A549 (cell line): ENCODE data around the gene INTS3. TPM values are rescaled to one million over a fixed set of nuclear protein-coding genes. Genes with fewer than 3 reads are reported as not detected.
"Not testable (repeated sequence)": the region's sequence is repeated elsewhere in the genome, so short reads cannot be mapped to it uniquely, and the experiment has no call there.

Source experiments
- ATAC-seq, 2 experiments: fragments of 200-7000 bp in 1 of 2; fragments of >200 bp in 1 of 2; cut with Nextera tagmentation in 1 of 2; cut with Tn5 transposase in 1 of 2; 3 replicates each; pipeline versions ENCODE4 v1.8.0 to v1.9.1; 2018 to 2020; ENCODE audit warnings: mild to moderate bottlenecking in 1 of 2, moderate library complexity in 1 of 2
- CTCF ChIA-PET: fragments of 300-600 bp; sonication (Branson Sonifier 250); formaldehyde crosslinking; extraction: SDS; loops from one replicate; lab custom pipeline; 2021; ENCODE audit warnings: antibody characterized with exemption, inconsistent platforms; lab: Yijun Ruan, JAX
- POLR2A ChIA-PET: fragments of 350-600 bp; formaldehyde crosslinking; extraction: SDS; loops from one replicate; lab custom pipeline; 2021; ENCODE audit warnings: antibody characterized with exemption, inconsistent platforms; lab: Yijun Ruan, JAX
- DNase-seq, 2 experiments: peaks; one replicate each; pipeline versions ENCODE4 v3.0.0 to v3.0.0-alpha.2; 2011 to 2016; ENCODE audit warnings: low read depth in 1 of 2, low spot score in 1 of 2
- FAIRE-seq: peaks from 2 replicates; lab custom pipeline; 2011; peaks lifted over from hg19 to GRCh38; lab: Jason Lieb, UNC
- H3K27ac ChIP-seq, 2 experiments: fragments of >200 bp; sonication (Bioruptor Twin); formaldehyde crosslinking; 3 replicates each; pipeline ENCODE4 v1.5.1; 2016 to 2017
- H3K4me1 ChIP-seq: fragments of >200 bp; sonication (Bioruptor Twin); formaldehyde crosslinking; 3 replicates; pipeline ENCODE4 v1.6.1; 2016
- H3K4me2 ChIP-seq: fragments of >200 bp; sonication (Bioruptor Twin); formaldehyde crosslinking; 3 replicates; pipeline ENCODE4 v1.6.1; 2016
- H3K4me3 ChIP-seq: fragments of >200 bp; sonication (Bioruptor Twin); formaldehyde crosslinking; 3 replicates; pipeline ENCODE4 v1.5.1; 2016
- H3K9me3 ChIP-seq: fragments of >200 bp; sonication (Bioruptor Twin); formaldehyde crosslinking; 3 replicates; pipeline ENCODE4 v1.6.1; 2016
- ATOH8 ChIP-seq: fragments of 250-450 bp; sonication (Bioruptor Pico); IDR thresholded peaks from 2 replicates; pipeline ENCODE4 v1.5.0; 2020; ENCODE audit warnings: low read depth, mild to moderate bottlenecking, moderate library complexity
- CHD2 ChIP-seq: fragments of 150-350 bp; IDR thresholded peaks from 2 replicates; pipeline ENCODE4 v1.6.1; 2014; ENCODE audit warnings: low read length; ENCODE audit not compliant: partially characterized antibody
- CHD4 ChIP-seq: fragments of 200-600 bp; sonication (generic); IDR thresholded peaks from 2 replicates; pipeline ENCODE4 v1.6.1; 2016; ENCODE audit warnings: antibody characterized with exemption, mild to moderate bottlenecking, borderline replicate concordance
- CTCF ChIP-seq: fragments of >200 bp; sonication (Bioruptor Twin); formaldehyde crosslinking; IDR thresholded peaks from 3 replicates; pipeline ENCODE4 v1.5.1; 2016
- E2F6 ChIP-seq: IDR thresholded peaks from 2 replicates; pipeline ENCODE4 v1.6.1; 2012; ENCODE audit warnings: low read depth, borderline replicate concordance
- EHMT2 ChIP-seq: fragments of 200-600 bp; sonication (generic); IDR thresholded peaks from 2 replicates; pipeline ENCODE4 v1.6.1; 2016; ENCODE audit warnings: antibody characterized with exemption, low read depth, mild to moderate bottlenecking, moderate library complexity
- ESRRA ChIP-seq: fragments of 150-350 bp; IDR thresholded peaks from 2 replicates; pipeline ENCODE4 v1.6.1; 2014; ENCODE audit warnings: mild to moderate bottlenecking, low read length, borderline replicate concordance
- HES2 ChIP-seq: fragments of >200 bp; sonication (Bioruptor Twin); formaldehyde crosslinking; IDR thresholded peaks from 2 replicates; pipeline ENCODE4 v1.6.1; 2016
- HEYL ChIP-seq: fragments of 250-450 bp; sonication (Bioruptor Pico); IDR thresholded peaks from 2 replicates; pipeline ENCODE4 v1.8.0; 2021; ENCODE audit warnings: mild to moderate bottlenecking, moderate library complexity
- HOXB13 ChIP-seq: fragments of 250-450 bp; sonication (Bioruptor Pico); IDR thresholded peaks from 2 replicates; pipeline ENCODE4 v1.5.0; 2020; ENCODE audit warnings: low read depth, mild to moderate bottlenecking, moderate library complexity
- MAFK ChIP-seq: fragments of 450-650 bp; IDR thresholded peaks from 2 replicates; pipeline ENCODE4 v1.6.1; 2014; ENCODE audit not compliant: partially characterized antibody
- MYC ChIP-seq: IDR thresholded peaks from 2 replicates; pipeline ENCODE4 v1.6.1; 2012; ENCODE audit warnings: mild to moderate bottlenecking, inconsistent platforms, low read length, improper control_type of control experiment, borderline replicate concordance
- PBX3 ChIP-seq: IDR thresholded peaks from 2 replicates; pipeline ENCODE4 v1.6.1; 2012
- RFX5 ChIP-seq: fragments of 450-650 bp; IDR thresholded peaks from 2 replicates; pipeline ENCODE4 v1.7.1; 2014; ENCODE audit warnings: antibody characterized with exemption, mild to moderate bottlenecking, moderate library complexity
- TFCP2L1 ChIP-seq: fragments of 250-450 bp; sonication (Bioruptor Pico); IDR thresholded peaks from 2 replicates; pipeline ENCODE4 v1.5.0; 2021; ENCODE audit warnings: mild to moderate bottlenecking
- WGBS: methylation state at CpG from one replicate; pipeline ENCODE4 v1.1.6; 2017; ENCODE audit errors: missing lambda C conversion rate; 5-methylcytosine and 5-hydroxymethylcytosine counted together
- polyA plus RNA-seq, 4 experiments: library from polyadenylated mRNA; depleted of rRNA in 3 of 4; stranded (reverse); fragments of >200 nt; fragmentation: RNase III in 1 of 4; extraction: RNeasy Plus Mini Kit Qiagen cat#74134 plus additional on column Dnase treatment in 1 of 4; gene quantifications; 2 replicates in 3 of 4; 3 replicates in 1 of 4; pipeline ENCODE4 v1.2.3, GENCODE V29; 2011 to 2017
- TF ChIP-seq, protein P1 (sequence below): fragments of 200-600 bp; sonication (generic); IDR thresholded peaks from 2 replicates; pipeline ENCODE4 v1.6.1; 2016; ENCODE audit warnings: antibody characterized with exemption, mild to moderate bottlenecking, moderate library complexity

The INTS3 gene
- polyA plus RNA-seq, 2 of the 4 experiments (the other 2 are of a cell fraction) = 23.5 to 34.1 TPM

GRCh38 chr1:153763365-153764225 is 35.7 kb downstream of the INTS3 start (continued):
- TF ChIP-seq, protein P1, sequence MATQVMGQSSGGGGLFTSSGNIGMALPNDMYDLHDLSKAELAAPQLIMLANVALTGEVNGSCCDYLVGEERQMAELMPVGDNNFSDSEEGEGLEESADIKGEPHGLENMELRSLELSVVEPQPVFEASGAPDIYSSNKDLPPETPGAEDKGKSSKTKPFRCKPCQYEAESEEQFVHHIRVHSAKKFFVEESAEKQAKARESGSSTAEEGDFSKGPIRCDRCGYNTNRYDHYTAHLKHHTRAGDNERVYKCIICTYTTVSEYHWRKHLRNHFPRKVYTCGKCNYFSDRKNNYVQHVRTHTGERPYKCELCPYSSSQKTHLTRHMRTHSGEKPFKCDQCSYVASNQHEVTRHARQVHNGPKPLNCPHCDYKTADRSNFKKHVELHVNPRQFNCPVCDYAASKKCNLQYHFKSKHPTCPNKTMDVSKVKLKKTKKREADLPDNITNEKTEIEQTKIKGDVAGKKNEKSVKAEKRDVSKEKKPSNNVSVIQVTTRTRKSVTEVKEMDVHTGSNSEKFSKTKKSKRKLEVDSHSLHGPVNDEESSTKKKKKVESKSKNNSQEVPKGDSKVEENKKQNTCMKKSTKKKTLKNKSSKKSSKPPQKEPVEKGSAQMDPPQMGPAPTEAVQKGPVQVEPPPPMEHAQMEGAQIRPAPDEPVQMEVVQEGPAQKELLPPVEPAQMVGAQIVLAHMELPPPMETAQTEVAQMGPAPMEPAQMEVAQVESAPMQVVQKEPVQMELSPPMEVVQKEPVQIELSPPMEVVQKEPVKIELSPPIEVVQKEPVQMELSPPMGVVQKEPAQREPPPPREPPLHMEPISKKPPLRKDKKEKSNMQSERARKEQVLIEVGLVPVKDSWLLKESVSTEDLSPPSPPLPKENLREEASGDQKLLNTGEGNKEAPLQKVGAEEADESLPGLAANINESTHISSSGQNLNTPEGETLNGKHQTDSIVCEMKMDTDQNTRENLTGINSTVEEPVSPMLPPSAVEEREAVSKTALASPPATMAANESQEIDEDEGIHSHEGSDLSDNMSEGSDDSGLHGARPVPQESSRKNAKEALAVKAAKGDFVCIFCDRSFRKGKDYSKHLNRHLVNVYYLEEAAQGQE = no peak

DNA sequence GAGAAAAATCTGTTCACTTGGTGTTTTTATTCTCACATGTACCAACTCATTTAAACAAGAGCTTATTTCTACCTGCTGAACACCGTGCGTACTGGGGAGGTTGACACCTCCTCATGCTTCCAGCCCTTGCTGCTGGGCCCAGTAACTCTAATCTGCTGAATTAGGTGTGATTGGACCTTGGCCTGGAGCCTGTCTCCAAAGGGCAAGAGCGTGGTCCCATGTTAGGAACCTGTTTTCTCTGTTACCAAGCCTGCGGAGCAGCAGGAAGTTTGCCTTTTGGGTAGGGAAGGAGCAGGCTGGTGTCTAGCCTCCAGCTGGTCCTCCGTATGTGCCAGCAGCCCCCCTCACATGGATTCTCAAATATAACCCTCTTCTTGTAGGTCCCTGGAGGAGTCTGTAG is 36.5 kb downstream of the INTS3 start:
- Histone ChIP-seq H3K9me3 (no peaks in the 10 kb centered on the region), H3K27ac (no peak overlapping the region), H3K4me2 (no peak overlapping the region), H3K4me3 (no peak overlapping the region), H3K4me1 (no peaks in the 10 kb centered on the region)
- no peak for ATAC-seq
- no peak for FAIRE-seq
- ChIA-PET CTCF (interaction anchor here (0.5 to 5.4 kb wide), 8 partner anchors 8 to 1837 kb away, joined by 3 to 36 read pairs (median 6); partner anchors contain the start of genes NPR1 and RAB13), POLR2A (no interaction called here)
- TF ChIP-seq CTCF (no peak), EHMT2 (no peak), HES2 (no peak), RFX5 (no peak), HOXB13 (CRISPR knock-in tag) (no peak), E2F6 (no peak), PBX3 (no peak), MYC (no peak), HEYL (CRISPR knock-in tag) (no peak), CHD2 (no peak), ESRRA (no peak), MAFK (no peak), TFCP2L1 (CRISPR knock-in tag) (no peak), CHD4 (no peak), ATOH8 (no peak)
- DNase-seq = no peak
- WGBS = 98% methylated on average over 5 of the region's 5 CpGs

DNA sequence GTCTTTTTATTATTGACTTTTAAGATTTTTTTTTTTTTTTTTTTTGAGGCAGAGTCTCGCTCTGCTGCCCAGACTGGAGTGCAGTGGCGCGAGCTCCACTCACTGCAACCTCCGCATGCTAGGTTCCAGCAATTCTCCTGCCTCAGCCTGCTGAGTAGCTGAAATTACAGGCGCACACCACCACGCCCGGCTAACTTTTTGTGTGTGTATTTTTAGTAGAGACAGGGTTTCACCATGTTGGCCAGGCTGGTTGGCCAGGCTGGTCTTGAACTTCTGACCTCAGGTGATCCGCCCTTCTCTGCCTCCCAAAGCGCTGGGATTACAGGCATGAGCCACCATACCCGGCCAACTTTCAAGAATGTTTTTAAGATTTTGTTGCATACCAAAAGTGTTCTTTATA is 38.8 kb downstream of the INTS3 start:
- ChIA-PET POLR2A (interaction anchor here (0.7 kb wide), 1 partner anchor 11 kb away, joined by 3 read pairs; no protein-coding TSS in a partner anchor), CTCF (interaction anchor here (0.6 to 11.0 kb wide), 7 partner anchors 9 to 1031 kb away, joined by 3 to 92 read pairs (median 4); partner anchors contain the start of genes NPR1 and SLC27A3)
- FAIRE-seq, H3K9me3 ChIP-seq, H3K4me3 ChIP-seq, ATAC-seq, H3K4me2 ChIP-seq, H3K27ac ChIP-seq, DNase-seq, H3K4me1 ChIP-seq: not testable (repeated sequence)
- 94% methylated on average over 10 of the region's 10 CpGs for WGBS
